SK-N-SH (cell line): ENCODE data around the gene FAM53C.

Source experiments
- CHD2 ChIP-seq: fragments of 150-350 bp; IDR thresholded peaks from 2 replicates; pipeline ENCODE4 v1.6.1; 2018; ENCODE audit warnings: low read length; ENCODE audit not compliant: partially characterized antibody
- EP300 ChIP-seq, 2 experiments: IDR thresholded peaks; 2 replicates each; pipeline versions ENCODE4 v1.4.0 to v1.6.1; 2012; ENCODE audit warnings: borderline replicate concordance in 1 of 2, low read depth in 1 of 2, low read length in 1 of 2
- FOXJ3 ChIP-seq: sonication (generic); formaldehyde crosslinking; IDR thresholded peaks from 2 replicates; pipeline ENCODE4 v1.5.1; 2020; ENCODE audit warnings: mild to moderate bottlenecking, missing genetic modification reagents
- FOXM1 ChIP-seq: IDR thresholded peaks from 2 replicates; pipeline ENCODE4 v1.4.0; 2012; ENCODE audit warnings: low read depth, mild to moderate bottlenecking
- JUND ChIP-seq: IDR thresholded peaks from 2 replicates; pipeline ENCODE4 v1.4.0; 2012
- POLR2AphosphoS5 ChIP-seq: IDR thresholded peaks from 2 replicates; pipeline ENCODE4 v1.6.1; 2012; ENCODE audit warnings: low read depth, low read length
- RCOR1 ChIP-seq: fragments of 150-350 bp; IDR thresholded peaks from 2 replicates; pipeline ENCODE4 v1.6.1; 2017; ENCODE audit warnings: antibody characterized with exemption, low read length
- REST ChIP-seq: IDR thresholded peaks from 2 replicates; pipeline ENCODE4 v1.6.1; 2012; ENCODE audit warnings: mild to moderate bottlenecking, low read depth, low read length, moderate library complexity
- SMC3 ChIP-seq: IDR thresholded peaks from 2 replicates; pipeline ENCODE4 v1.6.1; 2012; ENCODE audit warnings: low read depth, low read length, improper control_type of control experiment
- TAF1 ChIP-seq: IDR thresholded peaks from 2 replicates; pipeline ENCODE4 v1.6.1; 2012; ENCODE audit warnings: low read depth, mild to moderate bottlenecking, low read length, moderate library complexity, borderline replicate concordance
- TF ChIP-seq, protein P1 (sequence below): fragments of 200-600 bp; sonication (generic); IDR thresholded peaks from 2 replicates; pipeline ENCODE4 v1.6.1; 2017; ENCODE audit warnings: antibody characterized with exemption, mild to moderate bottlenecking, moderate library complexity

GRCh38 chr5:138344887-138345622 is 7.0 kb downstream of the FAM53C start:
- no peak for TF ChIP-seq SMC3
- TF ChIP-seq, protein P1, sequence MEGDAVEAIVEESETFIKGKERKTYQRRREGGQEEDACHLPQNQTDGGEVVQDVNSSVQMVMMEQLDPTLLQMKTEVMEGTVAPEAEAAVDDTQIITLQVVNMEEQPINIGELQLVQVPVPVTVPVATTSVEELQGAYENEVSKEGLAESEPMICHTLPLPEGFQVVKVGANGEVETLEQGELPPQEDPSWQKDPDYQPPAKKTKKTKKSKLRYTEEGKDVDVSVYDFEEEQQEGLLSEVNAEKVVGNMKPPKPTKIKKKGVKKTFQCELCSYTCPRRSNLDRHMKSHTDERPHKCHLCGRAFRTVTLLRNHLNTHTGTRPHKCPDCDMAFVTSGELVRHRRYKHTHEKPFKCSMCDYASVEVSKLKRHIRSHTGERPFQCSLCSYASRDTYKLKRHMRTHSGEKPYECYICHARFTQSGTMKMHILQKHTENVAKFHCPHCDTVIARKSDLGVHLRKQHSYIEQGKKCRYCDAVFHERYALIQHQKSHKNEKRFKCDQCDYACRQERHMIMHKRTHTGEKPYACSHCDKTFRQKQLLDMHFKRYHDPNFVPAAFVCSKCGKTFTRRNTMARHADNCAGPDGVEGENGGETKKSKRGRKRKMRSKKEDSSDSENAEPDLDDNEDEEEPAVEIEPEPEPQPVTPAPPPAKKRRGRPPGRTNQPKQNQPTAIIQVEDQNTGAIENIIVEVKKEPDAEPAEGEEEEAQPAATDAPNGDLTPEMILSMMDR, result no peak
- TF ChIP-seq EP300 (IDR thresholded peaks at IDR 0.05; ENCODE audit: borderline replicate concordance in 1 of 2, low read depth in 1 of 2, low read length in 1 of 2), result no peak
- TF ChIP-seq REST, result no peak
- no peak for TF ChIP-seq FOXJ3 (CRISPR knock-in tag)
- TF ChIP-seq FOXM1, result no peak
- TF ChIP-seq TAF1, result no peak
- TF ChIP-seq JUND, result no peak
- no peak for TF ChIP-seq CHD2
- no peak for TF ChIP-seq RCOR1
- no peak for TF ChIP-seq POLR2AphosphoS5
